HT1080 (cell line): Measurements from ENCODE around the gene SPOCD1. TPM values are rescaled to one million over a fixed set of nuclear protein-coding genes. Genes with fewer than 3 reads are reported as not detected.

Experiments used
- DNase-seq: peaks from one replicate; pipeline ENCODE4 v3.0.0-alpha.2; 2015; ENCODE audit warnings: low read depth
- small RNA-seq: library from RNA; depleted of rRNA; stranded (forward); fragments of <200 nt; gene quantifications from one replicate; pipeline ENCODE3, GENCODE V24; 2014
- total RNA-seq: library from RNA; depleted of rRNA; stranded (reverse); fragments of >200 nt; shearing (Covaris generic); gene quantifications from 2 replicates; pipeline ENCODE4 v1.2.3, GENCODE V29; 2014; rRNA removed

The SPOCD1 gene
- total RNA-seq, 1 experiment from 2014 or later = 25.2 TPM

DNA sequence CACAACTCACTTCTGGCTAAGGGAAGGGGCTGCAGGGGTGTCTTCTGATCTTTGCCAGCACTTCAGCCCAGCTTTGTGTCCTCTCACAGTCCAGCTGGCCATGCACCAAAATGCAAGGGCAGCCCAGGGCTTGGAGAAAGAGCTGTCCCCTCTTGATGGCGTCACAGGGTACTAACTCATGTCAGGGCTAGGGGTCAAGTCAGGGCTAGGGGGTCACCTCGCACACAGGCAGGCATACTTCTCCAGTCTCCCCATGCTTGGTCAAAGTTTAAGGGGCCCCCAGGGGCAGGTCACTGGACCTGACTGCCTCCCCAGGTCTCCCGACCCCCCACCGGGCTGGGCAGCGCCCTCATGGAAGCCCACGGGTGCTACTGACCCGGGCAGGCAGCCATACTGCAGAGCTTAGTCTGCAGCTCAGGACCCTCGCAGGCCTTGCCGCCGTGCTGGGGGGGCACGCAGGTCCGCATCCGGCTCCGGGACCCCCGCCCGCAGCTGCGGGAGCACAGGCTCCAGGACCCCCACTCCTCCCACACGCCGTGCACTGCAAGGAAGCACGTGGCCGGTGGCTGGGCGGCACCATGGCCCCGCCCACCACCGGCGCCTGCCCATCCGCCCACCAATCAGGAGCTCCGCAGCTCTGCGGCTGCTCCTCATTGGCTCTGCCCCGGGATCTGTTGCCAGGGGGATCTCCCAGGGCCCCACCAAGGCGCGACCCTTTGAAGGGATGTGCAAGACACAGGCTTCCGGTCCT lies 73.2 kb downstream of the SPOCD1 start:
- DNase-seq = no peak

Small RNA genes lying within 50 kb of the gene (small RNA-seq; reads per million reads assigned to genes)
- not detected for gene MIR4254

Other genes starting within 250 kb of the SPOCD1 start
- 14.5 and 16.0 TPM in 2 replicates for gene TINAGL1, start 239.5 kb downstream of the SPOCD1 start, total RNA-seq
- not detected in 2 replicates for gene HCRTR1, start 198.3 kb downstream of the SPOCD1 start, total RNA-seq
- gene PEF1, start 171.1 kb downstream of the SPOCD1 start, total RNA-seq = 80.9 and 125 TPM in 2 replicates
- 5.3 and 7.3 TPM in 2 replicates for gene COL16A1, start 112.0 kb downstream of the SPOCD1 start, total RNA-seq
- 10.8 and 14.1 TPM in 2 replicates for gene ADGRB2, start 51.7 kb downstream of the SPOCD1 start, total RNA-seq
- gene PTP4A2, start 122.3 kb upstream of the SPOCD1 start, total RNA-seq = 404 and 496 TPM in 2 replicates
- gene KHDRBS1, start 197.8 kb upstream of the SPOCD1 start, total RNA-seq = 54.6 and 111 TPM in 2 replicates